ENCODE data around the gene SMIM35.
A peak's percentile ranks its signal among the peaks of the same experiment; 100 is the strongest.

SMIM35 gene

DNA sequence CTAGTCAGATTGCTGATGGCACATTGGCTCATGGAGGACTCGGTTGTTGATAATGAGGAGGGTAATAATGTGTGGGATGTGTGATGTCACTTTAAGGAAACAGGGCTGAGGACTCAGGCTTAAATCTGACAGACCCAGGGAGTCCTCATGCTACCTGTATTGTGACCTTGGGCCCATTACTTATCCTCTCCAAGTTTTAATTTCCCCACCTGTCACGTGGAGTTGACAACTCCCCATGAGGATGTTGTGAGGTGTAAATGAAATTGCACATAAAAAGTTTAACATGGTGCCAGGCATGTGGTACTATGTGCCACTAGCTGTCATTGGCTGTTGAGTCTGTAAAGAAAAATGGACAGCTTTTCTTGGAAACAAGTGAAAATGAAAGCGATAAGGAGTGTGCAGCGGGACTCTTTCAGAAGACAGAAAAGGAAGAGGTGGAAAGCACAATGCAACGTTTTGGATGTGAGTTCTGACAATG, 85.2 kb downstream of the SMIM35 start:
- no peak for DNase-seq

GRCh38 chr11:118000850-118001228, 85.9 kb downstream of the SMIM35 start:
- no peak for DNase-seq

- no peak for DNase-seq
Observed at GRCh38 chr11:118000067-118000849, 86.5 kb downstream of the SMIM35 start.

DNA sequence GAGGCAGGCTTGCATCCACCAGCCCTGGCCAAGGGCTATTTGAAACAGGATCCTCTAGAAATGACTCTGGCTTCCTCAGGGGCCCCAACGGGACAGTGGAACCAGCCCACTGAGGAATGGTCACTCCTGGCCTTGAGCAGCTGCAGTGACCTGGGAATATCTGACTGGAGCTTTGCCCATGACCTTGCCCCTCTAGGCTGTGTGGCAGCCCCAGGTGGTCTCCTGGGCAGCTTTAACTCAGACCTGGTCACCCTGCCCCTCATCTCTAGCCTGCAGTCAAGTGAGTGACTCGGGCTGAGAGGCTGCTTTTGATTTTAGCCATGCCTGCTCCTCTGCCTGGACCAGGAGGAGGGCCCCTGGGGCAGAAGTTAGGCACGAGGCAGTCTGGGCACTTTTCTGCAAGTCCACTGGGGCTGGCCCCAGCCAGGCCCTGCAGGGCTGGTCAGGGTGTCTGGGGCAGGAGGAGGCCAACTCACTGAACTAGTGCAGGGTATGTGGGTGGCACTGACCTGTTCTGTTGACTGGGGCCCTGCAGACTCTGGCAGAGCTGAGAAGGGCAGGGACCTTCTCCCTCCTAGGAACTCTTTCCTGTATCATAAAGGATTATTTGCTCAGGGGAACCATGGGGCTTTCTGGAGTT, 87.3 kb downstream of the SMIM35 start:
- no peak for DNase-seq

GRCh38 chr11:117998664-117999353, 88.0 kb downstream of the SMIM35 start:
- DNase-seq, result no peak

GRCh38 chr11:117997823-117998579, 88.8 kb downstream of the SMIM35 start:
- no peak for DNase-seq

DNA sequence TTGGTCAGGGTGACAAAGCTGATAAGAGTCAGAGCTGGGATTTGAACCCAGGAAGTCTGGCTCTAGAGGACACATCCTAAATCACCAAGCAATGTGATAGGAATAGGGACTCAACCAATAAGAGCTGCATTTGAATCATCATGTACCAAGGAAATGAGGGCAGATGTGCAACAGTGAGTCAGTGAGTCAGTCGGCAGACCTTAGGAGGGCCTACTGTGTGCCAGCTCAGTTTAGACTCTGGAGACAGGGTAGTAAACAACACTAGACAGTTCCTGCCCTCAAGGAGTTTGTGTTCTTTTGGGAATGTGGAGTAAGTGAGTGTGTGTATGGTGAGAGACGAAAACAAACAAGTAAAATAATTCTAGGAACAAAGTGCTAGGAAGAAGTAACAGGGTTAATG, 89.4 kb downstream of the SMIM35 start:
- no peak for DNase-seq

DNA sequence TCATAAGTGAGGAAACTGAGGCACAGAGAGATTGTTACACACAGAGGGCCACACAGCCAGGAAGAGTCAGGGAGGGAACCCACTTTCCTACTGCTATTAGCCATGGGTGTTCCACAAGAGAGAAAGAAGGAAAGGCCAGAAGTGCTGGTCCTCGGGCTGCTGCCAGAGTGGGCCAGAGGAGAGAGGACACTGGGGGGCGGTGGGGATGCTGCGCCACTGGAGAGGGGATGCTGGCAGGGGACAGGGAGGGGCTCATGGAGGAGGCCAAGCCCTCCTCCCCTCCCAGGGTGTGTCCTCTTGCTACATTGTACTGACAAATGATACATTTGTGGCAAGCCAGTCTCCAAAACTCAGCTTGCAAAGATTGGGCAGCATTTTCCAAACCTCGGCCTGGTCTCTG, 90.7 kb downstream of the SMIM35 start:
- no peak for DNase-seq

DNA sequence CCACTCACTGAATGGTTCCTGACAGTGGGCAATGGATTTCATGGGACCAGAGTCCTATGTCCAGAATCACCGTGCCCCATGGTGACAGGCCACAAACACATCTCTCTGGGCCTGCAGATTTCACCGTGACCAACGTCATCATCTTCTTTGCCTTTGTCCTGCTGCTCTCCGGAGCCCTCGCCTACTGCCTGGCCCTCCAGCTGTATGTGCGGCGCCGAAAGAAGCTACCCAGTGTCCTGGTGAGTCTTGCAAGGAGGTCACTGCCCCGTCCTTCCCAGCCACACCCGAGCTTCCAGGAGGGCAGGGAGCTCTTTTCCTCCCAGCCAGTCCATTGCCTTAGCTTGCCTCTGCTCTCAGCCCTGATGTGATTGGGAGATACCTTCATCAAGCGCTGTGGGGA, 91.3 kb downstream of the SMIM35 start:
- no peak for DNase-seq

DNA sequence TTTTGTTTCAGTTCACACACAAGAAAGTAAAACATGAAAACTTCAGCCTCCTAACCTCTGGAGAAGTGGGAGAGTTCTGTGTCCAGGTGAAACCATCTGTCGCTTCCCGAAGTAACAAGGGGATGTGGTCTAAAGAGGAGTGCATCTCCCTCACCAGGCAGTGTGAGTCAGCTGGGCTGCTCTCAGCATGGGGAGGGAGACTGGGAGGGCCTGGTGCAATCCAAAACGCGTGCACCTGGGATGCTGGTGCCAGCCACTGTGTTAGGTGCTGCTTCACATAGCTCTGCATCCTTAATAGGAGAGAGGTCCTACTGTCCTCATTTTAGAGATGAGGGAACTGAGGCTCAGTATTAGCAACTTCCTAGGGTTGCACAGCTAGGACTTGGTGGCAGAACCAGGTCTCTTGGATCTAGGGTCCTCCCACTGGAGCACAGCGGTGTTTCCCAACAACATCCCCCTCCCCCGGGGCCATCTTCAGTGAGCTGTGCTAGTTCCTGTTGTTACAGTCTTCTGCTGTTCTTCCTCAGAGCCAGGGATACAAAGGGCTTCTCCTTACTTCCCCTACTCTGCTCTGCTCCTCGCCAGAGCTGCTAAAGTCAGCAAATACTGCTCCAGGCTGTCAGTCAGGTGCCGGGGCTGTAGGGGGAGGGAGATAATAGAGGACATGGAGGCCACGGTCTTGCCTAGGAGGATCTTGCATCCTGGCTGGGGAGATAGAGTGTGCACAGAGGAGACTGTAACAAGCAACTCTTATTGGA, 92.6 kb downstream of the SMIM35 start:
- DNase-seq, result no peak

DNA sequence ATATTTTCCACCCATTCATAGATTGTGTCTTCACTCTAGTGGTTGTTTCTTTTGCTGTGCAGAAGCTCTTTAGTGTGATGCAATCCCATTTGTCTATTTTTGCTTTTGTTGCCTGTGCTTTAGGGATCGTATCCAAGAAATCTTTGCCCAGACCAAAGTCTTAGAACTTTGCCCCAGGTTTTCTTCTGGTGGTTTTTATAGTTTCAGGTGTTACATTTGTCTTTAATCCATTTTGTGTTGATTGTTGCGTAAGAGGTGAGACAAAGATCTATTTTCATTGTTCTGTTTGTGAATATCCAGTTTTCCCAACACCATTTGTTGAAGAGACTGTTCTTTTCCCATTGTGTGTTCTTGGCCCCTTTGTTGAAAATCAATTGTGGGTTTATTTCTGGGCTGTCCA, 94.1 kb downstream of the SMIM35 start:
- no peak for DNase-seq

- DNase-seq, result no peak
Observed at GRCh38 chr11:117992136-117992535, 94.6 kb downstream of the SMIM35 start.

DNA sequence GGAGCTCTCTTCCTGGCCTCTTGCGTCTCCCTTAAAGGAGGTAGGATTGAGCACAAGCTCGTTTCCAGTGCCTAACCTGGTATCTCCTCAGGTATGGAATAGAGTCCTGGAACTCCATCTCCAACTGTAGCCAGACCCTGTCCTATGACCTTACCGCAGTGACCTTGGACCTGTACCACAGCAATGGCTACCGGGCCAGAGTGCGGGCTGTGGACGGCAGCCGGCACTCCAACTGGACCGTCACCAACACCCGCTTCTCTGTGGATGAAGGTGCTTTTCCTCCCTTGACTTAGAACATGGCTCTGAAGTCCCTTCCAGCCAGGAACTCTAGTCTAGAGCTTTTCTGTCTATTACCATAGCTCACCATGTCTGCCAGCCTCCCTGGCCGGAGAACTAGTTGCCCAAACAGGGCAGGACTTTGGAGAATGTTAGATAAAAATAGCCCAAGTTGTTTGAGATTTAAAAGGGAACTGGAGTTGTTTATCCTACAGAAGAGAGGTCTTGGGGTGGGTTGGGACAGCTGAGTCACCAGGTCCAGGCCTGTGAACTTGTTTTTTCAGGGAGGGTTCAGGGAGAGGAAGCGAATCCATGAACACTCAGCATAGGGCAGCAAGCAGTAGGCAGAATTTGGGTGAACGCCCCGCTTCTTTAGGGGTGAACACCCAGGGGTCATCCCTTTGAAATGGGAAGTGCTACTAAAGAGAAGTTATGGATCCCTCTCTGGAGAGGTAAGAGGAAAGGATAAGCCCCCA, 97.2 kb downstream of the SMIM35 start:
- DNase-seq, result no peak

GRCh38 chr11:117986981-117987574, 99.7 kb downstream of the SMIM35 start:
- no peak for DNase-seq

- DNase-seq, result peak; percentile 49
Observed at GRCh38 chr11:117985953-117986887, 100.5 kb downstream of the SMIM35 start, which contains the start of gene IL10RA. Gene IL10RA, plus strand, starts transcription at chr11:117986394. Its CDS starts 74 bp downstream, at chr11:117986468.

GRCh38 chr11:117984476-117984875, 102.3 kb downstream of the SMIM35 start:
- no peak for DNase-seq

- DNase-seq, result no peak
Observed at GRCh38 chr11:117983163-117983475, 103.6 kb downstream of the SMIM35 start.

- DNase-seq, result no peak
Observed at GRCh38 chr11:117980720-117981119, 106.0 kb downstream of the SMIM35 start.

DNA sequence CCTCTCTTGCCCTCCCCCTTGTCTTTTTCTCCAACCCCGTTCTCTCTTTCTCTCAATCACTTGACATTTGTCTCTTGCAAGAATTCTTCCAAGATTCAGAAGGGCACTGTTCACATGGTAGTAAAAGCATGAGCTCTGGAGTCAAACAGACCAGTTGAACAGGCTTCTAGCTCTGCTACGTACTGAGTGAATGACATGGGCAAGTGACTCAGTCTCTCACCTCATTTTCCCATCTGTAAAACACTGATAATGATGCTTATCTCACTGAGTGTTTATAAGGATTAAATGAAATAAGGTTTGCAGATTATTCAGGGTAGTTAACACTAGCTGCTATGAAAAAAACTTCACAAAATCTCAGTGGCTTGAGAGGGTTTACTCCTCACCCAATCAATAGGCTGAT, 106.5 kb downstream of the SMIM35 start:
- no peak for DNase-seq
